ENCODE data around the gene C19orf38.

Gene C19orf38

DNA sequence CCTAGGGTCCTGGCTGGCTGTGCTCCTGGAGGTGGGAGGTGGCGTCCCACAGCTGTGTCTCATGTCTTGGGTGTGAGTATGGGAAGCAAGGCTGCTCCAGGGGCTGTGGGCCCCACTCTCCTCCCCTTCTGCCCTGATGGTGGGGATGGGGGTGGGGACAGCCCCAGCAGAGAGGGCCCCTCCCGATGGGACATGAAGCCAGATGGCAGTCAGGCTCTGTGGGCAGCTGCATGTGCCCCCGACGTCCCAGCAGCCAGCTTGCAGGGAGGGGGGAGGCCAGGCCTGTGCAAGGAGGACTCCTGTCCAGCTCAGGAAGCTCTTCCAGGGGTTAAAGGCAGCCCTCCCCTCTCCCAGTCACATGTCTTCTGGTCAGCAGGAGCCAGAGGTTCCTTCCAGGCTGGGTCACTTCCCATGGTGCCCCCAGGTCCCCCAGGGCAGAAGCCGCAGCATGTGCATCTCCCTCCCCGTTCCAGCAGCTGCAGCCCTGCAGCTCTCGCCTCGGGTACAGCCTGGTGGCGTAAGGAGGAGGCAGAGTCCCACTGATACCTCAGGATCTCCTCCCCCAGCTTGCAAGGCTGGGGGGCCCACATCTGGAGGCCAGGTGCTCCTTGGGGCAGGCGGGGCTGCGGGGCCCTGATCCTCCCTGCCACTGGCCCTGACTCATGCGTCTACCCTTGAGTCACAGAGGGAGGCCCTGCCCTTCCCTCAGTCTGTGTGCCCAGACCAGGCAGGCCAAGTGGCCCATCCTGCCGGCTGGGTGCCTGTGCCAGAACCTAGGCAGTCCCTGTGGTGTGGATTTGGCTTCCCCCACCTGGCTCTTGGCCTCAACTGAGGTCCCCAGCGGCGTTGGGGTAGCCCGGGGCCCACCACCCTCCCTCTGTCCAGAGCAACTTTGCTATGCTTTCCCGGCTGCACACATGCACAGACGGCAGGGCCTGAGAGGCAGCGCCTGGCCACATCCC, 67.2 kb downstream of the C19orf38 start:
- DNase-seq, result no peak

DNA sequence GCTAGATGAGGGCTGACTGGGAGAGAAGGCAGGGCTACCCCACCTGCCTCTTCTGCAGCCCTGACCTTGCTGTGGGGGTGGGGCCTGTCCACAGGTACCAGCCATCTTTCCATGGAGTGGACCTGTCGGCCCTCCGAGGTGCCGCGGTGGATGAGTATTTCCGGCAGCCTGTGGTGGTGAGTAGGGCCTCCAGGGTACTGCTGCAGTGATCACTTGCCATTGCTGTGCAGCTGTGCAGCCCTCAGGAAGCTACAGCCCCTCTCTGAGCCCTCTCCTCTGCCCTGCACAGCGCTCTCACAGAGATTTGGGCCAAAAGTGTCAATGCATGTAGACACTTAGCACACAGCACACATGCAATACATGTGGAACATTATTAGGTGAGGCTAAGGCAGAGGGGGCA, 68.4 kb downstream of the C19orf38 start:
- no peak for DNase-seq

- DNase-seq, result no peak
Measured at GRCh38 chr19:10918359-10918758, 70.1 kb downstream of the C19orf38 start.
